ENCODE data around the gene CLDN20.

The CLDN20 gene

GRCh38 chr6:155269765-155270164, 6.0 kb downstream of the CLDN20 start:
- DNase-seq (ENCODE audit: low spot score): no peak

GRCh38 chr6:155270561-155271091, 6.8 kb downstream of the CLDN20 start:
- no peak for DNase-seq (ENCODE audit: low spot score)

GRCh38 chr6:155271145-155271544, 7.3 kb downstream of the CLDN20 start:
- DNase-seq (ENCODE audit: low spot score): no peak

GRCh38 chr6:155272353-155273232, 8.8 kb downstream of the CLDN20 start:
- DNase-seq (ENCODE audit: low spot score): no peak

- DNase-seq (ENCODE audit: low spot score): no peak
These were observed 9.6 kb downstream of the CLDN20 start for GRCh38 chr6:155273431-155273830.

GRCh38 chr6:155274106-155274505, 10.3 kb downstream of the CLDN20 start:
- no peak for DNase-seq (ENCODE audit: low spot score)

- DNase-seq (ENCODE audit: low spot score): no peak
These were observed 10.7 kb downstream of the CLDN20 start for GRCh38 chr6:155274533-155274932.

- DNase-seq (ENCODE audit: low spot score): no peak
These were observed 12.1 kb downstream of the CLDN20 start for GRCh38 chr6:155275808-155276480.

- DNase-seq (ENCODE audit: low spot score): no peak
These were observed 12.8 kb downstream of the CLDN20 start for GRCh38 chr6:155276638-155277037.

- no peak for DNase-seq (ENCODE audit: low spot score)
These were observed 14.7 kb downstream of the CLDN20 start for GRCh38 chr6:155278319-155279049.

GRCh38 chr6:155284775-155285174, 21.0 kb downstream of the CLDN20 start:
- no peak for DNase-seq (ENCODE audit: low spot score)

GRCh38 chr6:155287762-155288161, 23.9 kb downstream of the CLDN20 start:
- DNase-seq (ENCODE audit: low spot score): no peak

- DNase-seq (ENCODE audit: low spot score): no peak
These were observed 26.7 kb downstream of the CLDN20 start for GRCh38 chr6:155290491-155290890.

GRCh38 chr6:155291291-155291690, 27.5 kb downstream of the CLDN20 start:
- DNase-seq (ENCODE audit: low spot score): no peak

- no peak for DNase-seq (ENCODE audit: low spot score)
These were observed 28.9 kb downstream of the CLDN20 start for GRCh38 chr6:155292711-155293110.

- DNase-seq (ENCODE audit: low spot score): no peak
These were observed 33.9 kb downstream of the CLDN20 start for GRCh38 chr6:155297669-155298068.

- no peak for DNase-seq (ENCODE audit: low spot score)
These were observed 38.1 kb downstream of the CLDN20 start for GRCh38 chr6:155301867-155302266.

- no peak for DNase-seq (ENCODE audit: low spot score)
These were observed 39.6 kb downstream of the CLDN20 start for GRCh38 chr6:155303361-155303870.

- no peak for DNase-seq (ENCODE audit: low spot score)
These were observed 43.1 kb downstream of the CLDN20 start for GRCh38 chr6:155306958-155307357.

- DNase-seq (ENCODE audit: low spot score): peak; percentile 27
These were observed 45.3 kb downstream of the CLDN20 start for GRCh38 chr6:155309150-155309549.

GRCh38 chr6:155310596-155310995, 46.8 kb downstream of the CLDN20 start:
- DNase-seq (ENCODE audit: low spot score): peak; percentile 47

GRCh38 chr6:155311086-155311485, 47.3 kb downstream of the CLDN20 start:
- no peak for DNase-seq (ENCODE audit: low spot score)

All from RKO (cell line).